Measurements from ENCODE around the gene EXOC4.

The EXOC4 gene

GRCh38 chr7:133586253-133586652 is 333.4 kb downstream of the EXOC4 start:
- no peak overlapping the region for H3K27ac ChIP-seq
- TF ChIP-seq CTCF (conservative IDR thresholded peaks at IDR 0.05): no peak

GRCh38 chr7:133587903-133588302 is 335.0 kb downstream of the EXOC4 start:
- no peak for TF ChIP-seq CTCF (conservative IDR thresholded peaks at IDR 0.05)

GRCh38 chr7:133590795-133591194 is 337.9 kb downstream of the EXOC4 start:
- no peak overlapping the region for H3K27ac ChIP-seq
- TF ChIP-seq CTCF (conservative IDR thresholded peaks at IDR 0.05): no peak

More at GRCh38 chr7:133587903-133588302, 335.0 kb downstream of the EXOC4 start:
- no peak overlapping the region for H3K27ac ChIP-seq

- no peak overlapping the region for H3K27ac ChIP-seq
- TF ChIP-seq CTCF (conservative IDR thresholded peaks at IDR 0.05): no peak
These were observed 338.9 kb downstream of the EXOC4 start for GRCh38 chr7:133591704-133592340.

- TF ChIP-seq CTCF (conservative IDR thresholded peaks at IDR 0.05): no peak
- H3K27ac ChIP-seq: no peak overlapping the region
These were observed 340.7 kb downstream of the EXOC4 start for GRCh38 chr7:133593561-133593960.

- H3K27ac ChIP-seq: no peak overlapping the region
- no peak for TF ChIP-seq CTCF (conservative IDR thresholded peaks at IDR 0.05)
These were observed 348.7 kb downstream of the EXOC4 start for GRCh38 chr7:133601617-133602016.

- H3K27ac ChIP-seq: no peak overlapping the region
- TF ChIP-seq CTCF (conservative IDR thresholded peaks at IDR 0.05): no peak
These were observed 349.4 kb downstream of the EXOC4 start for GRCh38 chr7:133602291-133602690.

Measured in VCaP (cell line).